Spleen (tissue), 11 donors: ENCODE results near the gene RBBP8NL. TPM values are rescaled to one million over a fixed set of nuclear protein-coding genes. Genes with fewer than 3 reads are reported as not detected.

ENCODE experiments used
- DNase-seq: peaks from one replicate; pipeline ENCODE4 v3.0.0-alpha.2; 2020
- H3K27ac ChIP-seq, 8 donors: fragments of 200-600 bp; sonication (generic) in 7 of 8; 1 replicate in 4 of 8; 2 replicates in 4 of 8; pipeline versions ENCODE4 v1.5.0 to v1.8.0; 2016 to 2021; ENCODE audit warnings: inconsistent platforms in 4 of 8, mild to moderate bottlenecking in 4 of 8, moderate library complexity in 1 of 8
- H3K27me3 ChIP-seq, 7 donors: fragments of 200-600 bp; sonication (generic) in 6 of 7; replicated peaks in 1 of 7; 1 replicate in 4 of 7; 2 replicates in 3 of 7; pipeline versions ENCODE4 v1.5.0 to v1.8.0; 2016 to 2021; ENCODE audit warnings: inconsistent platforms in 3 of 7, mild to moderate bottlenecking in 1 of 7
- H3K36me3 ChIP-seq, 6 donors: fragments of 200-600 bp; sonication (generic) in 5 of 6; 1 replicate in 4 of 6; 2 replicates in 2 of 6; pipeline versions ENCODE4 v1.5.0 to v1.8.0; 2016 to 2021; ENCODE audit warnings: inconsistent platforms in 2 of 6
- H3K4me1 ChIP-seq, 6 donors: fragments of 200-600 bp; sonication (generic) in 5 of 6; 1 replicate in 3 of 6; 2 replicates in 3 of 6; pipeline versions ENCODE4 v1.5.0 to v1.8.0; 2016 to 2021; ENCODE audit warnings: inconsistent platforms in 3 of 6
- H3K4me3 ChIP-seq, 8 donors: fragments of 200-600 bp; sonication (generic) in 7 of 8; 1 replicate in 4 of 8; 2 replicates in 4 of 8; pipeline versions ENCODE4 v1.5.0 to v1.8.0; 2016 to 2021; ENCODE audit warnings: inconsistent platforms in 4 of 8, mild to moderate bottlenecking in 4 of 8, moderate library complexity in 2 of 8
- H3K9me3 ChIP-seq, 8 donors: fragments of 200-600 bp; sonication (generic) in 7 of 8; 1 replicate in 4 of 8; 2 replicates in 4 of 8; pipeline versions ENCODE4 v1.5.0 to v1.8.0; 2016 to 2021; ENCODE audit warnings: inconsistent platforms in 4 of 8
- POLR2A ChIP-seq, 3 donors: fragments of 450-650 bp; IDR thresholded peaks; one replicate each; pipeline ENCODE4 v1.5.1; 2017; ENCODE audit warnings: antibody characterized with exemption in 3 of 3, mild to moderate bottlenecking in 1 of 3
- POLR2AphosphoS5 ChIP-seq, 3 donors: sonication (generic); formaldehyde crosslinking; IDR thresholded peaks; one replicate each; pipeline ENCODE4 v1.5.1; 2017; ENCODE audit warnings: antibody characterized with exemption in 3 of 3
- WGBS, 5 donors: extraction: QIAGEN DNeasy Blood & Tissue Kit in 3 of 5; methylation state at CpG; one replicate each; pipeline versions ENCODE4 v1.1.5 to v1.1.7; 2013 to 2018; 5-methylcytosine and 5-hydroxymethylcytosine counted together
- intact Hi-C: fragments of 100-400 bp; cut with DNase I; formaldehyde crosslinking; loops from one replicate; pipeline ENCODE4 v1.15.0; 2023; ENCODE audit warnings: low total_unique reads
- polyA plus RNA-seq, 3 donors: library from polyadenylated mRNA; stranded (reverse); fragments of 200-250 nt; gene quantifications; one replicate each; pipeline ENCODE4 v1.2.1, GENCODE V29; 2013
- total RNA-seq, 7 donors: library from RNA; depleted of rRNA in 3 of 7; stranded (reverse); fragments of >200 nt in 3 of 7; fragmentation: NEBNext Ultra II Directional in 4 of 7; extraction: Animal tissue kit (Norgen Biotek cat#: 25700) in 4 of 7; gene quantifications; one replicate each; pipeline versions ENCODE4 v1.1.0 to v1.2.1, GENCODE V29; 2016 to 2021
- TF ChIP-seq, protein P1 (sequence below), 11 experiments: fragments of 200-600 bp in 7 of 11; fragments of 450-650 bp in 4 of 11; sonication (generic) in 4 of 11; IDR thresholded peaks in 8 of 11; conservative IDR thresholded peaks in 3 of 11; 1 replicate in 7 of 11; 2 replicates in 4 of 11; pipeline versions ENCODE4 v1.4.0 to v1.8.0; 2016 to 2021; ENCODE audit warnings: antibody characterized with exemption in 11 of 11, inconsistent platforms in 4 of 11, mild to moderate bottlenecking in 1 of 11
- donor health status: healthy with polysubstance abuse.
- donor health status: DM: no; HTN: no; CAD: no; lungs with moderate emphysema.
- donor health status: DM: no; HTN: no; CAD: no.
- donor health status: Bipolar disorder and iron deficiency.
- donor health status: healthy.
- donor health status: DM: no; HTN: no; CAD: no.
- donor health status: DM: yes; HTN: yes; CAD: no.

The RBBP8NL gene
- total and polyA plus RNA-seq, 10 donors, result 0.03 TPM; not detected in 9

DNA sequence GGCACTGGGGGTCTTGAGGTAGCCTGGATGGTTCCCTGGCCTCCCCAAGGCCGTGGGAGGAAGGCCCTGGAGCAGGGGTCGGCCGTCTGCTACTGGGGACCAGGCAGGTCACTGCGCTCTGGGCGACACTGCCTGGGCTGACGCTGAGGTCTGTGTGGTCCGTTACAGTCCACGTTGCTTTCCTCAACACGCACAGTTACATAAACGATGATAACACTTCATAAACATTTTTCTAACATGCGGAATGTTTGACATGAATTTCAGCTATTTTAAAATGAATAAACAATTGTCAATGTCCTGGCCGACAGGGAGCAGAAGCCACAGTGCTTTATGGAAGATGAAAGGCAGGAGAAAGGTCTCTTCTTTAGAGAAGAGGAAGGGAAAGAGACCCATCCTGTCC lies 10.2 kb upstream of the RBBP8NL start:
- Histone ChIP-seq H3K27me3 (peaks cover 0 to 87% (median 9%) of the 10 kb centered on the region in 7 donors), H3K27ac (no peak overlapping the region), H3K36me3 (no peaks in the 10 kb centered on the region), H3K4me1 (no peaks in the 10 kb centered on the region), H3K4me3 (no peak overlapping the region), H3K9me3 (no peaks in the 10 kb centered on the region)
- no peak for DNase-seq
- WGBS, 5 donors, result 63 to 89% (median 73%) methylated on average over 12 of the region's 12 CpGs
- TF ChIP-seq, protein P1, sequence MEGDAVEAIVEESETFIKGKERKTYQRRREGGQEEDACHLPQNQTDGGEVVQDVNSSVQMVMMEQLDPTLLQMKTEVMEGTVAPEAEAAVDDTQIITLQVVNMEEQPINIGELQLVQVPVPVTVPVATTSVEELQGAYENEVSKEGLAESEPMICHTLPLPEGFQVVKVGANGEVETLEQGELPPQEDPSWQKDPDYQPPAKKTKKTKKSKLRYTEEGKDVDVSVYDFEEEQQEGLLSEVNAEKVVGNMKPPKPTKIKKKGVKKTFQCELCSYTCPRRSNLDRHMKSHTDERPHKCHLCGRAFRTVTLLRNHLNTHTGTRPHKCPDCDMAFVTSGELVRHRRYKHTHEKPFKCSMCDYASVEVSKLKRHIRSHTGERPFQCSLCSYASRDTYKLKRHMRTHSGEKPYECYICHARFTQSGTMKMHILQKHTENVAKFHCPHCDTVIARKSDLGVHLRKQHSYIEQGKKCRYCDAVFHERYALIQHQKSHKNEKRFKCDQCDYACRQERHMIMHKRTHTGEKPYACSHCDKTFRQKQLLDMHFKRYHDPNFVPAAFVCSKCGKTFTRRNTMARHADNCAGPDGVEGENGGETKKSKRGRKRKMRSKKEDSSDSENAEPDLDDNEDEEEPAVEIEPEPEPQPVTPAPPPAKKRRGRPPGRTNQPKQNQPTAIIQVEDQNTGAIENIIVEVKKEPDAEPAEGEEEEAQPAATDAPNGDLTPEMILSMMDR (IDR thresholded peaks at IDR 0.05 in 8 of 11, conservative IDR thresholded peaks at IDR 0.05 in 3 of 11), result no peak
- intact Hi-C loops, result no loop called here

DNA sequence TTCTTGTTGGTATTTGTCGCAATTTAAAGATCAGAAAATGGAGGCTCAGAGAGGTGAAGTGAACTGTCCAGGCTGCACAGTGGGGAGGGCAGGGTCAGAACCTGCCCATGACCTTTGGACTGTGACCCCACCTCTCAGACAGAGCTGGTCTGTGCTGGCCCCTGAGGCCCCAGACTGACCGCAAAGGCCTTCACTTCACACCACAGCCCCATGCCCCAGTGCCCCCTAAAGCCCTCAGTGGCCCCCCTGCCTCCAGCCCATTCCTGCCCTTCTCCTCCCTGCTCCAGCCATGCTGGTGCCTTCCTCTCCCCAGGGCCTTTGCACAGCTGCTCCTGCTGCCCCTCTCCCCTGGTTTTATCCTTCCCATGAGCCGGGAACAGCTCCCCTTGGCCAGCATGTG lies 9.4 kb upstream of the RBBP8NL start:
- Histone ChIP-seq H3K4me1 (no peaks in the 10 kb centered on the region), H3K9me3 (no peaks in the 10 kb centered on the region), H3K4me3 (no peak overlapping the region), H3K27ac (no peak overlapping the region), H3K36me3 (no peaks in the 10 kb centered on the region), H3K27me3 (peaks cover 0 to 87% (median 9%) of the 10 kb centered on the region in 7 donors)
- no peak for DNase-seq
- 84 to 94% (median 88%) methylated on average over 3 of the region's 3 CpGs for WGBS, 5 donors
- TF ChIP-seq, protein P1 (IDR thresholded peaks at IDR 0.05 in 8 of 11, conservative IDR thresholded peaks at IDR 0.05 in 3 of 11), result no peak
- TF ChIP-seq POLR2A (IDR thresholded peaks at IDR 0.05) (no peak), POLR2AphosphoS5 (IDR thresholded peaks at IDR 0.05) (no peak)
- intact Hi-C loops, result no loop called here

DNA sequence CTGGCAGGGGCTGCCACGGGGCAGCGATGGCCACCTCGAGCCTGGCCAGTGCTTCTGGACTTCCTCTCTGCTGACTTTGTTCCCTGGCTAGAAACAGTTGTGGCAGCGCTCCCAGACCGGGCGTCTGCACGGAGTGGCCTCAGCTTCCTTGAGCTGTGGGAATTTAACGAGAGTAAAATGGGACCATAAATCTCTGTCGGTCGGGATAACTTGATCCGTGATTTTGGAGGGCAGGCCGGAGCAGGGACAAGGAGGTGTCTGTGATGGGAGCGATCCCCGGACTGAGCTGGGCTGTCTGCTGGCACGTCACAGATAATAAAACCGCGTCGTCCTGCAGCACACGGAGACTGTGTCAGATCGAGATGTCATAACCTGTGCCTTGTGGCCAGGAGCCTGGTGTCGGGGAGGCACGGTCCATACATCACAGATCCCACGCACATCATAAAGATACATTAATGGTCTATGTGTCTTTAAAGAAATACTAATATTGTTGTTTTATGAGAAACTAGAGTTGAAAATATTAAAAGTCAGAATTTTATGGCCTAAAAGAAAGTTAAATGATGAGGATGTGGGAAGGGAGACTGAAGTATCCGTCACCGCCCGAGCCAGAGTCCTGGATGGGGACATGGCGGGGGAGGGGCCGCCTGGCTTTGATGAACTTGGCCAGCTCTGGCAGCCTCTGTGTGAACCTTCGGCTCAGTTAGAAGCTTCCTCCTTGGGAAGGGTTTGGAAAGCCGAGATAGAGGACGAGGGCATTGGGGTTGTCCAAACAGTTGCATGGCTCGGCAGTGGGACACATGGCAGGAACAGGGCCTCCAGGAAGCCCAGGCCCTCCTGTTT lies 6.5 kb upstream of the RBBP8NL start:
- WGBS, 5 donors, result 36 to 45% (median 40%) methylated on average over 28 to 32 of the region's 32 CpGs
- intact Hi-C loops, result no loop called here
- Histone ChIP-seq H3K27me3 (peaks cover 0 to 88% (median 9%) of the 10 kb centered on the region in 7 donors), H3K9me3 (no peaks in the 10 kb centered on the region), H3K4me3 (no peak overlapping the region), H3K4me1 (no peaks in the 10 kb centered on the region), H3K36me3 (no peaks in the 10 kb centered on the region), H3K27ac (no peak overlapping the region)
- TF ChIP-seq POLR2AphosphoS5 (IDR thresholded peaks at IDR 0.05) (no peak), POLR2A (IDR thresholded peaks at IDR 0.05) (no peak)
- TF ChIP-seq, protein P1 (IDR thresholded peaks at IDR 0.05 in 8 of 11, conservative IDR thresholded peaks at IDR 0.05 in 3 of 11), result no peak
- no peak for DNase-seq

DNA sequence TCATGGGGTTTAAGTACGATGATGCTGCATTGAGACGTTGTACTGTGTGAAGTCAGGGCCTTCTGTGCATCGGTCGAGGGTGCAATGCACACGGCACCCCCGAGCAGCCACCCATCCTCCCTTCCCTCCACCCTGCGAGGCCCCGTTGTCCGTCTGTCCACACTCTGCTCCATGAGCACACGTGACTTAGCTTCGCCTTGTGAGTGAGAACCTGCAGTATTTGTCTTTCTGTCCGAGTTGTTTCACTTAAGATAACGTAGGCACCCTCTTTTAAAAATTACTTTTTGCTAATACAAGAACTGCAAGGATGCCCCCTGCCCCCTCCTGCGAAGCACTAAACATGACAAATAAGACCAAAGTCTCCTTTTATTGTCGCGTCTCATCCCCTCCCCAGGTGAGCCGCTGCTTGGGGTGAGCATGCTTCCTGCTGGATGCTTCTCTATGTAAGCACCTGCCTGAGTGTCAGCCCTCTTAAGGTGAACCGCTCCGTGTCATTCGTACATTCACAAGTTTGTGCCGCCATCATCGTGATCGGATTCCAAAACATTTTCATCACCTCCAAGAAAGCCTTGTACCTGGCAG lies 3.6 kb upstream of the RBBP8NL start:
- no peak overlapping the region for H3K4me3 ChIP-seq
- H3K9me3 ChIP-seq, result no peaks in the 10 kb centered on the region
- H3K36me3 ChIP-seq, result no peaks in the 10 kb centered on the region
- WGBS, 5 donors, result 72 to 82% (median 76%) methylated on average over 23 of the region's 23 CpGs
- peaks cover 0 to 86% (median 9%) of the 10 kb centered on the region in 7 donors for H3K27me3 ChIP-seq
- H3K4me1 ChIP-seq, result no peaks in the 10 kb centered on the region
- DNase-seq, result no peak
- no peak for TF ChIP-seq POLR2AphosphoS5 (IDR thresholded peaks at IDR 0.05)
- no peak for TF ChIP-seq POLR2A (IDR thresholded peaks at IDR 0.05)
- TF ChIP-seq, protein P1 (IDR thresholded peaks at IDR 0.05 in 8 of 11, conservative IDR thresholded peaks at IDR 0.05 in 3 of 11), result no peak
- no peak overlapping the region for H3K27ac ChIP-seq
- intact Hi-C loops, result no loop called here
